ENCODE measurements around the gene CCDC73. TPM values are rescaled to one million over a fixed set of nuclear protein-coding genes. Genes with fewer than 3 reads are reported as not detected.
"Not testable (repeated sequence)": the region's sequence is repeated elsewhere in the genome, so short reads cannot be mapped to it uniquely, and the experiment has no call there.

The CCDC73 gene
- total RNA-seq, 1 donor from 2014 or later = not detected

GRCh38 chr11:32606220-32606619 lies 188.2 kb downstream of the CCDC73 start:
- no peak overlapping the region for H3K4me3 ChIP-seq (ENCODE audit: insufficient read depth, low read depth, low read length)
- DNase-seq (ENCODE audit: low read depth) (no peak), FAIRE-seq (no peak)
- Mint-ChIP-seq H3K36me3 (ENCODE audit: low read depth, unreplicated experiment) (peaks cover 25% of the 10 kb centered on the region), H3K9me3 (ENCODE audit: unreplicated experiment) (peaks cover 5% of the 10 kb centered on the region), H3K27ac (ENCODE audit: unreplicated experiment) (no peak overlapping the region), H3K4me1 (ENCODE audit: low read depth, unreplicated experiment) (no peaks in the 10 kb centered on the region), H3K4me3 (ENCODE audit: unreplicated experiment) (no peak overlapping the region), H3K27me3 (ENCODE audit: low read depth, unreplicated experiment) (no peaks in the 10 kb centered on the region)
- no peak overlapping the region for H3K9ac ChIP-seq (ENCODE audit: low read length)
- H3K79me2 ChIP-seq (ENCODE audit: insufficient read depth, low read length) = no peaks in the 10 kb centered on the region
- H3K27me3 ChIP-seq (ENCODE audit: insufficient read depth, low read length) = no peaks in the 10 kb centered on the region
- peaks cover 27% of the 10 kb centered on the region for H3K36me3 ChIP-seq (ENCODE audit: insufficient read depth, low read length)
- peaks cover 3% of the 10 kb centered on the region for H3K9me3 ChIP-seq (ENCODE audit: insufficient read depth, low read depth, low read length)
- no peak overlapping the region for H2AFZ ChIP-seq (ENCODE audit: low read depth, low read length)
- TF ChIP-seq EZH2 (IDR thresholded peaks at IDR 0.05; ENCODE audit: insufficient read depth, low read length) (no peak), CTCF (IDR thresholded peaks at IDR 0.05; ENCODE audit: insufficient read depth, low read depth, low read length) (no peak)
- no peaks in the 10 kb centered on the region for H3K4me1 ChIP-seq (ENCODE audit: insufficient read depth, low read length)
- H3K27ac ChIP-seq (ENCODE audit: low read depth, low read length) = no peak overlapping the region
- H3K4me2 ChIP-seq (ENCODE audit: low read length) = no peak overlapping the region
- peaks cover 4% of the 10 kb centered on the region for H4K20me1 ChIP-seq (ENCODE audit: insufficient read depth, low read length)

- DNase-seq (ENCODE audit: low read depth) (peak; percentile 30), FAIRE-seq (no peak)
- Histone ChIP-seq H3K36me3 (ENCODE audit: insufficient read depth, low read length) (peaks cover 48% of the 10 kb centered on the region), H3K9ac (ENCODE audit: low read length) (no peak overlapping the region), H3K4me3 (ENCODE audit: insufficient read depth, low read depth, low read length) (no peak overlapping the region), H3K27ac (ENCODE audit: low read depth, low read length) (no peak overlapping the region), H3K4me1 (ENCODE audit: insufficient read depth, low read length) (no peaks in the 10 kb centered on the region), H3K27me3 (ENCODE audit: insufficient read depth, low read length) (no peaks in the 10 kb centered on the region), H4K20me1 (ENCODE audit: insufficient read depth, low read length) (peaks cover 14% of the 10 kb centered on the region), H2AFZ (ENCODE audit: low read depth, low read length) (no peak overlapping the region), H3K9me3 (ENCODE audit: insufficient read depth, low read depth, low read length) (no peaks in the 10 kb centered on the region), H3K79me2 (ENCODE audit: insufficient read depth, low read length) (peaks cover 3% of the 10 kb centered on the region), H3K4me2 (ENCODE audit: low read length) (no peak overlapping the region)
- Mint-ChIP-seq H3K27me3 (ENCODE audit: low read depth, unreplicated experiment) (no peaks in the 10 kb centered on the region), H3K36me3 (ENCODE audit: low read depth, unreplicated experiment) (peaks cover 10% of the 10 kb centered on the region), H3K4me3 (ENCODE audit: unreplicated experiment) (no peak overlapping the region), H3K9me3 (ENCODE audit: unreplicated experiment) (no peaks in the 10 kb centered on the region), H3K27ac (ENCODE audit: unreplicated experiment) (no peak overlapping the region), H3K4me1 (ENCODE audit: low read depth, unreplicated experiment) (peaks cover 2% of the 10 kb centered on the region)
- TF ChIP-seq EZH2 (IDR thresholded peaks at IDR 0.05; ENCODE audit: insufficient read depth, low read length) = no peak
These were observed 191.6 kb downstream of the CCDC73 start for GRCh38 chr11:32602657-32603415.

- peaks cover 11% of the 10 kb centered on the region for H3K36me3 Mint-ChIP-seq (ENCODE audit: low read depth, unreplicated experiment)
- Histone ChIP-seq H2AFZ (ENCODE audit: low read depth, low read length) (no peak overlapping the region), H3K9me3 (ENCODE audit: insufficient read depth, low read depth, low read length) (no peaks in the 10 kb centered on the region), H3K36me3 (ENCODE audit: insufficient read depth, low read length) (peaks cover 65% of the 10 kb centered on the region), H4K20me1 (ENCODE audit: insufficient read depth, low read length) (peaks cover 20% of the 10 kb centered on the region), H3K9ac (ENCODE audit: low read length) (no peak overlapping the region), H3K79me2 (ENCODE audit: insufficient read depth, low read length) (peaks cover 10% of the 10 kb centered on the region), H3K27ac (ENCODE audit: low read depth, low read length) (no peak overlapping the region), H3K4me2 (ENCODE audit: low read length) (no peak overlapping the region), H3K4me3 (ENCODE audit: insufficient read depth, low read depth, low read length) (no peak overlapping the region), H3K27me3 (ENCODE audit: insufficient read depth, low read length) (no peaks in the 10 kb centered on the region), H3K4me1 (ENCODE audit: insufficient read depth, low read length) (no peaks in the 10 kb centered on the region)
- H3K9me3 Mint-ChIP-seq (ENCODE audit: unreplicated experiment) = no peaks in the 10 kb centered on the region
- H3K27ac Mint-ChIP-seq (ENCODE audit: unreplicated experiment) = no peak overlapping the region
- H3K27me3 Mint-ChIP-seq (ENCODE audit: low read depth, unreplicated experiment) = no peaks in the 10 kb centered on the region
- peaks cover 6% of the 10 kb centered on the region for H3K4me1 Mint-ChIP-seq (ENCODE audit: low read depth, unreplicated experiment)
- H3K4me3 Mint-ChIP-seq (ENCODE audit: unreplicated experiment) = no peak overlapping the region
- TF ChIP-seq EZH2 (IDR thresholded peaks at IDR 0.05; ENCODE audit: insufficient read depth, low read length) (no peak), CTCF (IDR thresholded peaks at IDR 0.05; ENCODE audit: insufficient read depth, low read depth, low read length) (no peak)
- DNase-seq (ENCODE audit: low read depth) = peak; percentile 12
- no peak for FAIRE-seq
These were observed 196.5 kb downstream of the CCDC73 start for GRCh38 chr11:32597921-32598320.

- H3K36me3 ChIP-seq (ENCODE audit: insufficient read depth, low read length) = peaks cover 76% of the 10 kb centered on the region
- not testable (repeated sequence) for H3K4me1 ChIP-seq (ENCODE audit: insufficient read depth, low read length); H3K9ac ChIP-seq (ENCODE audit: low read length); H3K27me3 ChIP-seq (ENCODE audit: insufficient read depth, low read length); H2AFZ ChIP-seq (ENCODE audit: low read depth, low read length); H3K4me3 ChIP-seq (ENCODE audit: insufficient read depth, low read depth, low read length); H3K27ac ChIP-seq (ENCODE audit: low read depth, low read length); H3K9me3 ChIP-seq (ENCODE audit: insufficient read depth, low read depth, low read length); DNase-seq (ENCODE audit: low read depth); H3K4me1 Mint-ChIP-seq (ENCODE audit: low read depth, unreplicated experiment); H3K27me3 Mint-ChIP-seq (ENCODE audit: low read depth, unreplicated experiment); H3K9me3 Mint-ChIP-seq (ENCODE audit: unreplicated experiment); H3K27ac Mint-ChIP-seq (ENCODE audit: unreplicated experiment); H3K4me2 ChIP-seq (ENCODE audit: low read length); H3K4me3 Mint-ChIP-seq (ENCODE audit: unreplicated experiment); FAIRE-seq
- H3K36me3 Mint-ChIP-seq (ENCODE audit: low read depth, unreplicated experiment) = peaks cover 20% of the 10 kb centered on the region
- H3K79me2 ChIP-seq (ENCODE audit: insufficient read depth, low read length) = peaks cover 25% of the 10 kb centered on the region
- peaks cover 34% of the 10 kb centered on the region for H4K20me1 ChIP-seq (ENCODE audit: insufficient read depth, low read length)
These were observed 198.3 kb downstream of the CCDC73 start for GRCh38 chr11:32596114-32596513.
